Measurements from ENCODE around the gene POU2AF1. TPM values are rescaled to one million over a fixed set of nuclear protein-coding genes. Genes with fewer than 3 reads are reported as not detected.

POU2AF1 gene
- total and polyA plus RNA-seq, 2 of the 8 experiments (the other 6 are each of a cell fraction or from before 2014, with no cell fraction given): not detected

DNA sequence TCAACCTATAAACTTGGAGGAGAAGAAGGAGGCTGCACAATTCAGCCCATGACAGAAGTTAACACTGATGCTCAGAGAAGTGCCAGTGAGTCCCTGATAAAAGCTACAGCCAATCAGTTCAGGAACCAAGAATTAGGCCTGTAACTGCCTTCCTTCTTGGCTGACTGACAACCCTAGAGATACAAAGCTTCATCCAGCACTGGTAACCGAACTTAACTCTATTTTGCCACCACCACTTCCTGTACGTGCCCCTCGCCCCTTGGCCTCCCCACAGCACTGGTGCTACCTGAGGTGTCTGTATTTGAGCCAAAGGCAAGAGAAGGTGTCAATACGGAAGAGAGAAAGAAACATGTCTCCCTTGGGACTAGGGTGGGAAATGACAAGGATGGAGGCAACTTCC is 40.1 kb upstream of the POU2AF1 start:
- H3K56ac ChIP-seq (replicated peaks; ENCODE audit: insufficient read length, low read depth, low read length): no peak overlapping the region
- POLR2A ChIA-PET (ENCODE audit: partially characterized antibody): interaction anchor here (0.8 kb wide), 1 partner anchor 136 kb away, joined by 3 read pairs; no protein-coding TSS in a partner anchor
- H2BK15ac ChIP-seq (ENCODE audit: low read length): no peak overlapping the region
- H2BK120ac ChIP-seq (replicated peaks; ENCODE audit: low read depth, low read length): no peak overlapping the region
- H3K4me3 ChIP-seq (ENCODE audit: extremely low read depth in 1 of 4, insufficient read depth in 2 of 4, low read depth in 3 of 4, low read length in 4 of 4): no peak overlapping the region
- H3K9ac ChIP-seq (replicated peaks in 1 of 4; ENCODE audit: extremely low read depth in 1 of 4, low read depth in 3 of 4, low read length in 3 of 4): no peak overlapping the region
- no peaks in the 10 kb centered on the region for H3K23me2 ChIP-seq (ENCODE audit: low read depth, low read length)
- H4K20me1 ChIP-seq (replicated peaks in 1 of 2; ENCODE audit: control insufficient read depth in 1 of 2, insufficient read depth in 2 of 2, low read length in 2 of 2): no peaks in the 10 kb centered on the region
- no peak overlapping the region for H3K14ac ChIP-seq (ENCODE audit: insufficient read length)
- no peak overlapping the region for H2AFZ ChIP-seq (ENCODE audit: low read length)
- H2BK20ac ChIP-seq (ENCODE audit: low read length): no peak overlapping the region
- FAIRE-seq (no peak), DNase-seq (ENCODE audit: low read depth in 1 of 2, low spot score in 2 of 2) (no peak)
- H3K18ac ChIP-seq (ENCODE audit: extremely low read depth, low read length): no peak overlapping the region
- no peaks in the 10 kb centered on the region for H3K9me3 ChIP-seq (ENCODE audit: insufficient read depth in 2 of 2, low read depth in 1 of 2, low read length in 1 of 2)
- H3K36me3 ChIP-seq (ENCODE audit: control insufficient read depth in 2 of 4, insufficient read depth in 4 of 4, low read length in 3 of 4): no peaks in the 10 kb centered on the region
- H2BK5ac ChIP-seq (ENCODE audit: low read depth, low read length): no peak overlapping the region
- H3K79me1 ChIP-seq (ENCODE audit: low read depth, low read length): no peaks in the 10 kb centered on the region
- no peak overlapping the region for H2BK12ac ChIP-seq (ENCODE audit: low read depth, low read length)
- no peaks in the 10 kb centered on the region for H3K27me3 ChIP-seq (replicated peaks in 1 of 4; ENCODE audit: control insufficient read depth in 3 of 4, extremely low read depth in 1 of 4, insufficient read depth in 3 of 4, low read length in 3 of 4)
- no peak overlapping the region for H3K27ac ChIP-seq (ENCODE audit: low read depth, low read length)
- H4K5ac ChIP-seq (ENCODE audit: insufficient read length, low read depth, low read length): no peak overlapping the region
- WGBS, 2 experiments (ENCODE audit: extremely low coverage in 1 of 2, insufficient coverage in 1 of 2, insufficient read length in 1 of 2, insufficient replicate concordance in 2 of 2, low coverage in 1 of 2, low lambda C conversion rate in 2 of 2, missing lambda C conversion rate in 1 of 2): 88% methylated on average over 4 of the region's 4 CpGs; no CpG with 5 or more reads in 1 of the 2 experiments
- no peak overlapping the region for H3K23ac ChIP-seq (ENCODE audit: insufficient read length)
- CTCF ChIA-PET (ENCODE audit: partially characterized antibody): interaction anchor here (0.9 to 22.4 kb wide), 5 partner anchors 10 to 187 kb away, joined by 3 to 484 read pairs (median 15); no protein-coding TSS in a partner anchor
- no peak overlapping the region for H3K4ac ChIP-seq (replicated peaks; ENCODE audit: insufficient read length, low read depth, low read length)
- no peak overlapping the region for H4K91ac ChIP-seq (replicated peaks; ENCODE audit: insufficient read length, low read length)
- TF ChIP-seq KDM5A (IDR thresholded peaks at IDR 0.05; ENCODE audit: low read length) (no peak), RNF2 (IDR thresholded peaks at IDR 0.05; ENCODE audit: borderline replicate concordance, low read depth, low read length, missing control alignments, poor library complexity, severe bottlenecking) (no peak), EZH2 (IDR thresholded peaks at IDR 0.05; ENCODE audit: low read depth, low read length, severe bottlenecking) (no peak), CEBPB (IDR thresholded peaks at IDR 0.05; ENCODE audit: low read depth, low read length) (no peak), KDM4A (IDR thresholded peaks at IDR 0.05; ENCODE audit: low read depth, low read length, severe bottlenecking) (no peak), POU5F1 (IDR thresholded peaks at IDR 0.05; ENCODE audit: low read depth, low read length) (no peak), SUZ12 (IDR thresholded peaks at IDR 0.05; ENCODE audit: low read length) (no peak), EGR1 (IDR thresholded peaks at IDR 0.05; ENCODE audit: borderline replicate concordance, low read depth, low read length) (no peak), FOSL1 (IDR thresholded peaks at IDR 0.05; ENCODE audit: insufficient read depth, low read depth, low read length) (no peak)
- TF ChIP-seq, protein P1, sequence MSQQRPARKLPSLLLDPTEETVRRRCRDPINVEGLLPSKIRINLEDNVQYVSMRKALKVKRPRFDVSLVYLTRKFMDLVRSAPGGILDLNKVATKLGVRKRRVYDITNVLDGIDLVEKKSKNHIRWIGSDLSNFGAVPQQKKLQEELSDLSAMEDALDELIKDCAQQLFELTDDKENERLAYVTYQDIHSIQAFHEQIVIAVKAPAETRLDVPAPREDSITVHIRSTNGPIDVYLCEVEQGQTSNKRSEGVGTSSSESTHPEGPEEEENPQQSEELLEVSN (IDR thresholded peaks at IDR 0.05): no peak
- H3K79me2 ChIP-seq (ENCODE audit: control insufficient read depth in 1 of 2, insufficient read depth in 2 of 2, low read length in 2 of 2): no peaks in the 10 kb centered on the region
- no peaks in the 10 kb centered on the region for H3K4me1 ChIP-seq (replicated peaks in 1 of 4; ENCODE audit: control insufficient read depth in 3 of 4, insufficient read depth in 4 of 4, low read length in 3 of 4)
- no peak overlapping the region for H2AK5ac ChIP-seq (ENCODE audit: low read depth, low read length)
- no peak overlapping the region for H4K8ac ChIP-seq (ENCODE audit: extremely low read depth, insufficient read depth, low read length)
- no peak overlapping the region for H3K4me2 ChIP-seq (ENCODE audit: insufficient read depth in 1 of 2, low read depth in 2 of 2, low read length in 2 of 2)

All from H1 (cell line).